ENCODE measurements around the gene CEBPB.
"Not testable (repeated sequence)": the region's sequence is repeated elsewhere in the genome, so short reads cannot be mapped to it uniquely, and the experiment has no call there.

Gene CEBPB

DNA sequence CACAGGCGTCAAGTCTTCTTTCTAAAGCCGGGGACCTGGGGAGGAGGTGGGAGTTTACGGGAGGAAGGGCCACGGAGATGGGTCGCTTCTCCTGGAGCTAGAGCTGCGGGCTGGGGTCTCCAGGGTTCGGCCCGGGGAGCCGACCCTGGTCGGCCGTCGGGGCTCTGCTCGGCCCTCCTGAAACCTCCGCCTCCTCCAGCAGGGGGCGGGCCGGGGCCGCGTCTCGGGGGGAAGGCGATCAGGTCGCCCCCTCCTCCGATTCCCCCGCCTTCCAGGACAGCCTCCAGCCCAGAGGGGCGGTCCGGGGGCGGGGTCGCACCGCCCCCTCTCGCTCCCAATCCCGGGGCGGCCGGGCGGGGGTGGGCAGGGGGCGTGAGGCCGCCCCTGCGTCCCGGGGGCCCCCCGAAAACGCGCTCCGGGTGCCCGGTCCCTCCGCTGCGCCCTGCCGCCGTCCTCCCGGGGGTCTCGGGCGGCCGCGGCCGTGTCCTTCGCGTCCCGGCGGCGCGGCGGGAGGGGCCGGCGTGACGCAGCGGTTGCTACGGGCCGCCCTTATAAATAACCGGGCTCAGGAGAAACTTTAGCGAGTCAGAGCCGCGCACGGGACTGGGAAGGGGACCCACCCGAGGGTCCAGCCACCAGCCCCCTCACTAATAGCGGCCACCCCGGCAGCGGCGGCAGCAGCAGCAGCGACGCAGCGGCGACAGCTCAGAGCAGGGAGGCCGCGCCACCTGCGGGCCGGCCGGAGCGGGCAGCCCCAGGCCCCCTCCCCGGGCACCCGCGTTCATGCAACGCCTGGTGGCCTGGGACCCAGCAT, at the start of gene CEBPB:
CEBPB (plus strand) TSS at position 580 of the 814 bp plus-strand sequence; CDS start at position 784, 204 bp downstream.
- FAIRE-seq, result no peak

DNA sequence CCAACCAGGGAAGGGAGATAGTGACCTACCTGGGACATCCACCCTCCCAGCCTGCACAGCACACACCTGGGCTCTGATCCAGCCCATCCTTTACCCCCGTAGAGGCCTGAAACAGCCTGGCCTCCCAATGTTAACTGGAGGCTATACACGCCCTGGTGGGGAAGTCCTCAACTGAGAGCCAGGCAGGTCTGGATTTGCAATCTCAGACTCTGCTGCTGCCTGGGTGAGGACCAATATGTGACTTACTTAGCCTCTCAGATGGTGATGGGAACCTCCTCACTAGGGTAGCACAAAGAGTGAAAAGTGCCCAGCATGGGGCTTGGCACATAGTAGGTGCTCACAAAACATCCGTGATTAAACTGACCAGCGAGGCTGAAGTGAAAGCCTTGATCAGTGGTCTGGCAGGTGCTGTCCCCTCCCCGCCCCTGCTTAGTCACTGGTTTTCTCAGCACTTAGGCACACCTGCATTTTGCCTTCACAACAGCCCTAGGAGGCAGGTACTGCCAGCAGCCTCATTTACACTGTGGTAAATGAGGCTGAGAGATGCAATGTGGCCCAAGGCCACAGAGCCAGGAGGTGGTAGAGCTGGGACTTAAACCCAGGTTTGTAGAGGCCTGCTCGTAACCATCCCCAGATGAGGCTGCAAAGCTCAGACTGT, 49.5 kb upstream of the CEBPB start:
- FAIRE-seq, result no peak

DNA sequence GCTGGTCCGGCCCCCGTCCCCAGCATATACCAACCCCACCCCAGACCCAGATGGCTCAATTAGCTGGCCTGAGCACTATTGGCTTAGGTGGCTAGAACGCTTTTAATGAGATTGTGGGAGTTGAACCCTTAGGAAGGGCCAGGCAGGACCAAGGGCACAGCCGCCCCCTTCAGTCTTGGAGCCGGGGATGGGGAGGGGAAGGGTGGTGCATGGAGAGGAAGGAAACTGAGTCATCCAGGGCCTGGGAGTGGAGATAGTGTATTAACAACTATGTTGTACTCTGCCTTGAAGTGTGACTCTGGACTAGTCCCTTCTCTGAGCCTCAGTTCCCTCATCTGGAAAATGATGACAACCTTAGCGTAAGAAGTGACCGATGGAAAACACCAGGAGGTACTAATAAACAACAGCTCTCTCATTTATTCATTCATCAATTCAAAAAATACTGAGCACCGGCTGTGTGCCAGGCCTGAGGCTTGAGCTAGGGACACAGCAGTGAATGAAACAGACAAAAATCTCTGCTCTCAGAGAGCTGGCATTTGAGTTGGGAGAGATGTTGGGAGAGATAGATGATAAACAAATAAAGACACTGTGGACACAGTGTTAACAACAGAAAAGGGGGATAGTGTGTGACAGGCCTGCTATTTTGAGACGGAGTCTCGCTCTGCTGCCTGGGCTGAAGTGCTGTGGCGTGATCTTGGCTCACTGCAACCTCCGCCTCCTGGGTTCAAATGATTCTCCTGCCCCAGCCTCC, 48.6 kb upstream of the CEBPB start:
- FAIRE-seq, result no peak

GRCh38 chr20:50142812-50143211, 47.8 kb upstream of the CEBPB start:
- FAIRE-seq, result no peak

- FAIRE-seq, result no peak
Observed at GRCh38 chr20:50144362-50144761, 46.3 kb upstream of the CEBPB start.

GRCh38 chr20:50145566-50145965, 45.1 kb upstream of the CEBPB start:
- no peak for FAIRE-seq

DNA sequence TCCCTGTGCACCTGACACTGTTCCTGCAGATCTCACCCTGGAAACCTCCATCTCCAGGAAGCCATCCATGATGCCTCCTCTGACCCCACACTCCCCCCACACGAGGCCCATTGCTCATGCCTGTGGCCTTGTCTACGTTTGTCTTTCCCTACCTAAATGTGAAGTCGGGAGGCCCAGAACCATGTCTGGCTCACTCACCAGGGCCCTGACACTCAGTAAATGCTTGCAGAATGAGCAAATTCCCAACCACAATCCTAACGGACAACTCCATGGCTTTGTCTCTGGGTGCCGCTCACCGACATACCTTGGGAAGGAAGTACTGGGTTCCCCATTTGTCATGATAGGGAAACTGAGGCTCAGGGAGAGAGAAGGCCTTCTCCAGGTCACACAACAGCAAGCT, 44.4 kb upstream of the CEBPB start:
- no peak for FAIRE-seq

GRCh38 chr20:50146732-50147662, 43.6 kb upstream of the CEBPB start:
- no peak for FAIRE-seq

GRCh38 chr20:50149481-50150254, 41.0 kb upstream of the CEBPB start:
- FAIRE-seq, result no peak

GRCh38 chr20:50151034-50151743, 39.4 kb upstream of the CEBPB start:
- FAIRE-seq, result no peak

DNA sequence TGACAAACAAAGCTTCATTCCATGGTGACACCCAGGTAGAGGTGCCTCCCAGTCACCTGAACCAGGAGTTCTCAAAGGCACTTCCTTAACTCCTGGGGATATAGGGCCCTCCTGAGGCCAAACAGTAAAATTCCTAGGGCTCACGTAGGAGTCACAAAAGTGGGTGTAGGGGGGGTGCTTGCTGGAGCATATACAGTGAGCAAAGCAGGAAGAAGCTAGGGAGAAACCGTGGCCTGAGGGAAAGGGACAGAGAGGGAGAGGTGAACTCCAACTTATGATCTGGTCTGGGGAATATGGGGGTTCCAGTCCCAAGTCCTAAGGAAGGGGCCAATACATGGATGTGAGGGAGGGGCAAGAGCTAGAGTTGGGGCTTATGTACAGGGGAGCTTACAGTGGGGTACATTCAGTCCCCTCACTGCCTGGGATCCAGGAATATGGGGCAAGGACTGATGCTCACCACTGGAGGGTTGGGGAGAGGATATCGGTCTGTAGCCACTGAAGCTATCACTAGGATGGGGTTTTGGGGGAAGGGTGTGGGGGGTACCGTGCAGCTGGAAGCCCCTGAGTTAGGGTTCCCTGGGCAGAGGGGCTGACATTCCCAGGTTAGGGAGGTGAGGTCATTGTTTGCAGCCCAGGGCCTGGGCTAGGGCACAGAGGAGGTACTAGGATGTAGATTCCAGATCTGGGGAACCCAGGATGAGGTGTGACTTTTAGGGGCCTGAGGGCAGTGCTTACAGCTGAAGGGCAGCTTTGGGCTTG, 38.1 kb upstream of the CEBPB start:
- no peak for FAIRE-seq

GRCh38 chr20:50153153-50153499, 37.5 kb upstream of the CEBPB start:
- no peak for FAIRE-seq

GRCh38 chr20:50153500-50154377, 36.9 kb upstream of the CEBPB start, which contains the start of gene PEDS1:
Gene PEDS1 (minus strand): TSS chr20:50153723. CDS start chr20:50153637, 86 bp downstream.
- no peak for FAIRE-seq

DNA sequence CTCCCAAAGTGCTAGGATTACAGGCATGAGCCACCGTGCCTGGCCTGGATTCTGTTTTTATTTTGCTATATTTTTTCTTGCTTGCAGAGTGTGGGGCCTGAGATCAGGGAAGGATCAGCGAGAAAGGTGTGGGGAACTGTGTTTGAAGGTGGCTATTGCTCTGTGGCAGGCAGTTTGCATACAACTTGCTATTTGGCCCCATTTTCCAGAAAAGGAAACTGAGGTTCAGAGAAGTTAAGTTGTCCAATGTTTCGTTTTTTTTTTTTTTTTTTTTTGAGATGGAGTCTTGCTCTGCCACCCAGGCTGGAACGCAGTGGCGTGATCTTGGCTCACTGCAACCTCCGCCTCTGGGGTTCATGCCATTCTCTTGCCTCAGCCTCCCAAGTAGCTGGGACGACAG, 29.1 kb upstream of the CEBPB start:
- not testable (repeated sequence) for FAIRE-seq

DNA sequence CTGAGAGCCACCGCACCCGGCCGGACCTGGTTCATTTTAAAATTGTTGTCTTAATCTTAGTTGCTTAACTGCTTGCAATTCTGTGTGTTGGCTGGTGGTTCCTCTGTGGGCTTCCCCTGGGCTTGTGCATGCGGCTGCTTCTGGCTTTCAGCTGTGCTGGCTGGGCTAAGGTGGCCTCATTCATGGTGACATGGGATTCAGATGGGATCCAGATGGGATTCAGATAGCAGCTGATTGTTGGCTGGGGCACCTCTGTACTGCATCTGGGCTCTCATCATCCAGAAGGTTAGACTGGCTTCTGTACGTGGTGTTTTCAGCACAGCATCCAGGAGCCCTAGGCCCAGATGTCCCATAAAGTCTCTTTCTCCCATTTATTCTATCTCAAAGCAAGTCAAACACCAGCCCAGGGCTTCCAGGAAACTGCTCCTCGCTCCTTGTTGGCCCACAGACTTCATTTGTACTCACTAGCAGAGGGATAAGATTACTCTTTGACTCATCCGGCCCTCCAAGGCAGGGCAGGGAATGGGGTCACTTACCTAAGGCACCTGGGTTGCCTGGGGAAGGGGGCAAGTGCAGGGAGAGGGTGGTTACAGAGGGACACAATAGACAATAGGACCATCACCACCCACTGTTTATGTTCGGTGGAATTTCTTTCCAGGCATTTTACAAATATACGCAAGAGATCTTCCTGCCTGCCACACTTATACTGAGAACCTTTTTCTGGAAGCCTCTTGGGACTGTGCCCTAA, 26.9 kb upstream of the CEBPB start:
- FAIRE-seq, result no peak

DNA sequence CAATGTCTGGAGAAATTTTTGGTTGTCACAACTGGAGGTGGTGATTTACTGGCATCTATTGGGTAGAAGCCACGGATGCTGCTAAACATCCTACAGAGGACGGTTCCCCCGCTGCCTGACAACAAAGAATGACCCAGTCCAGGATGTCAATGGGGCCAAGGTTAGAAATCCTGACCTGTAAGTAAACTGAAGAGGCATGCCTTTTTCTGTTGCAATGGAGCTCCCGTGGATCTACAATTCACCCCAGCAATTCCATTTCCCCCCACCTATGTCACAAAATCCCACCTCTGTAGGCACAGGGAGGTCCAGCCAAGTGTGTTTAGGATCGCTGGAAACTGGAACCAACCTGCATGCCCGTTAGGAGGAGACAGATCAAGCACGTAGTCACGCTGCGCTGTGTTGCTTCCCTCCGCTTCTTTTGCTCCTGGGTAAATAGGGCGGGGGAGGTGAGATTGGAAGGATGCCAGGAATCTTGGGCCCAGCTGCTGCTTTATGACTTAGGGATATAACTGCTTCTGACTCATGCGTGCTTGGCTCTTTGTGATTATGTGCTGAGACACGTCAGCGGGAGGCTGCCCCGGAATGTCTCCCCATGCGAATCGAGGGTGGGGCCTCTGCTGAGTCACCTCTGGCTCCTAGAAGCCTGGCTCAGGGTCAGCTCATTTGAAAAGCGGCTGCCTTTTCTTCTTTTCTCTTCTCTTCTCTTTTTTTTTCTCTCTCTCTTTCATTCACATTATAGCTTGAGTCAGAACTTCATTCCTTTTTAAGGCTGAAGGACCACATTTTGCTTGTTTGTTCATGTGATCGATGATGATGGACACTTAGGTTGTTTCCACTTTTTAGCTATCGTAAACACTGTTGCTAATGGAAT, 24.7 kb upstream of the CEBPB start:
- peak; percentile 80 for FAIRE-seq

- FAIRE-seq, result no peak
Observed at GRCh38 chr20:50169329-50169823, 21.3 kb upstream of the CEBPB start.
